Germinal center (tissue), 1 donor: ENCODE results near the gene NID1.
A peak's percentile ranks its signal among the peaks of the same experiment; 100 is the strongest.
"Not testable (repeated sequence)": the region's sequence is repeated elsewhere in the genome, so short reads cannot be mapped to it uniquely, and the experiment has no call there.

Experiments used
- DNase-seq: peaks from one replicate; pipeline ENCODE4 v3.0.0; 2012; ENCODE audit warnings: mixed read lengths, low spot score

The NID1 gene

GRCh38 chr1:236064674-236065508, at the start of gene NID1:
NID1 (minus strand) TSS chr1:236065090; CDS start chr1:236065079, 11 bp downstream.
- peak; percentile 26 for DNase-seq

GRCh38 chr1:236114076-236114747, 49.3 kb upstream of the NID1 start:
- DNase-seq, result no peak

GRCh38 chr1:236113324-236114032, 48.6 kb upstream of the NID1 start:
- no peak for DNase-seq

- no peak for DNase-seq
Observed at GRCh38 chr1:236112332-236112627, 47.4 kb upstream of the NID1 start.

- DNase-seq, result no peak
Observed at GRCh38 chr1:236111527-236112331, 46.8 kb upstream of the NID1 start.

GRCh38 chr1:236110137-236110536, 45.2 kb upstream of the NID1 start:
- no peak for DNase-seq

GRCh38 chr1:236108027-236108648, 43.2 kb upstream of the NID1 start:
- no peak for DNase-seq

- DNase-seq, result no peak
Observed at GRCh38 chr1:236107121-236107907, 42.4 kb upstream of the NID1 start.

- DNase-seq, result peak; percentile 76
Observed at GRCh38 chr1:236103646-236104218, 38.8 kb upstream of the NID1 start.

- no peak for DNase-seq
Observed at GRCh38 chr1:236103059-236103458, 38.2 kb upstream of the NID1 start.

GRCh38 chr1:236102611-236103010, 37.7 kb upstream of the NID1 start:
- DNase-seq, result no peak

- DNase-seq, result no peak
Observed at GRCh38 chr1:236101233-236102200, 36.6 kb upstream of the NID1 start.

- no peak for DNase-seq
Observed at GRCh38 chr1:236100799-236101198, 35.9 kb upstream of the NID1 start.

- no peak for DNase-seq
Observed at GRCh38 chr1:236099355-236099974, 34.6 kb upstream of the NID1 start.

GRCh38 chr1:236098267-236098666, 33.4 kb upstream of the NID1 start:
- no peak for DNase-seq

- not testable (repeated sequence) for DNase-seq
Observed at GRCh38 chr1:236096660-236097482, 32.0 kb upstream of the NID1 start.

GRCh38 chr1:236095705-236096520, 31.0 kb upstream of the NID1 start:
- no peak for DNase-seq
